Activated CD4-positive, alpha-beta memory T cell treated with anti-CD3 and anti-CD28 coated beads, Interleukin-2, amount 10 ng/mL, durations not matched to agents 7 days and 5 days (primary cell): ENCODE measurements around the gene MFSD1. TPM values are rescaled to one million over a fixed set of nuclear protein-coding genes. Genes with fewer than 3 reads are reported as not detected.
A peak's percentile ranks its signal among the peaks of the same experiment; 100 is the strongest.

ENCODE experiments used
- CTCF ChIA-PET: fragments of 350-600 bp; sonication (Branson Sonifier 250); formaldehyde crosslinking; loops from one replicate; lab custom pipeline; 2021; ENCODE audit warnings: antibody characterized with exemption, inconsistent platforms; lab: Charles Lee
- POLR2A ChIA-PET: fragments of 350-600 bp; sonication (Branson Sonifier 250); formaldehyde crosslinking; loops from one replicate; lab custom pipeline; 2021; ENCODE audit warnings: antibody characterized with exemption; lab: Charles Lee
- DNase-seq: peaks from one replicate; pipeline ENCODE4 v3.0.0-alpha.2; 2020
- H3K27ac Mint-ChIP-seq: one replicate; pipeline ENCODE4 v1.8.0; 2021; ENCODE audit warnings: mild to moderate bottlenecking, mixed read lengths
- H3K27me3 Mint-ChIP-seq: one replicate; pipeline ENCODE4 v1.8.0; 2021; ENCODE audit warnings: mixed read lengths
- H3K36me3 Mint-ChIP-seq: one replicate; pipeline ENCODE4 v1.8.0; 2021; ENCODE audit warnings: low read depth, mixed read lengths
- H3K4me1 Mint-ChIP-seq: one replicate; pipeline ENCODE4 v1.8.0; 2021; ENCODE audit warnings: mixed read lengths
- H3K4me3 Mint-ChIP-seq: one replicate; pipeline ENCODE4 v1.8.0; 2021; ENCODE audit warnings: mild to moderate bottlenecking, mixed read lengths
- H3K9me3 Mint-ChIP-seq: one replicate; pipeline ENCODE4 v1.8.0; 2021; ENCODE audit warnings: mixed read lengths
- total RNA-seq, 2 experiments: library from RNA; stranded (reverse); gene quantifications; one replicate each; pipeline ENCODE4 v1.2.3, GENCODE V29; 2021

MFSD1 gene
- 10 to 100 TPM; 26.9 to 27.4 TPM for total RNA-seq

DNA sequence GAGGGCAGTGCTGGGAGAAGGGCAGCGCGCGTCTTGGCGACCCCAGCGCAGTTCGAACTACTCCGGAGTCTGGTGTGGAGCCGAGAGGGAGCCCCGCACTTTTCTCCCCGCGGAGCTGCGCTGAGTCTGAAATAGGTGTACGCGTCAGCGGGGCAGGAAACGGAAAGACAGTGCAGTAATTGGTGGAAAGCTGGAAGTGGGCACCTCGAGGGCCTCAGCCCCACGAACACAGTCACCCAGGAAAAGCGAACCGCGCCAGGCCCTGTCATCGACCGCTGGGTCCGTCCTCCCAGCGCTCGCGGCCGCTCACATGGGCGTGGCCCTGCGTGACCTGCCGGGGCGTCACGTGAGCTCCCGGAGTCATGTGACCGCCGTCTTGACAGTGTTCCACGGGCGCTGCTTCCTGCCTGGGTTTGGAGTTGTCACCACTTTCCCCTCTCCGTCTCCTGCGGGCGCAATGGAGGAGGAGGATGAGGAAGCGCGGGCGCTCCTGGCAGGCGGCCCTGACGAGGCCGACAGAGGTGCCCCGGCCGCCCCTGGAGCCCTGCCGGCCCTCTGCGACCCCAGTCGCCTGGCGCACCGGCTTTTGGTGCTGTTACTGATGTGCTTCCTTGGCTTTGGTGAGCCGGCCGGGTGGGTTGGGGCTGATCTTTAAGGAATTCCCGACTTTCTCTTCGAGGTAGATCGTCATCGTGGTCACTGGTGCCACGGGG lies at the start of gene MFSD1:
Gene MFSD1 (plus strand): TSS at position 359 of the 713 bp plus-strand sequence. CDS start 99 bp downstream, at position 458.
- H3K36me3 Mint-ChIP-seq: peaks cover 6% of the 10 kb centered on the region
- H3K27ac Mint-ChIP-seq: peak within 1 kb of the TSS; percentile 80
- ChIA-PET POLR2A (interaction anchor here (0.7 to 2.2 kb wide), 16 partner anchors 9 to 1641 kb away, joined by 3 to 13 read pairs (median 4); partner anchors contain the start of genes CCNL1 and GFM1), CTCF (interaction anchor here (0.9 to 3.0 kb wide), 9 partner anchors 9 to 157 kb away, joined by 3 to 14 read pairs (median 4); partner anchors contain the start of genes GFM1 and LXN)
- DNase-seq: peak; percentile 94
- peak within 1 kb of the TSS; percentile 84 for H3K4me3 Mint-ChIP-seq
- no peaks in the 10 kb centered on the region for H3K9me3 Mint-ChIP-seq
- H3K27me3 Mint-ChIP-seq: peaks cover 4% of the 10 kb centered on the region
- peaks cover 25% of the 10 kb centered on the region for H3K4me1 Mint-ChIP-seq

DNA sequence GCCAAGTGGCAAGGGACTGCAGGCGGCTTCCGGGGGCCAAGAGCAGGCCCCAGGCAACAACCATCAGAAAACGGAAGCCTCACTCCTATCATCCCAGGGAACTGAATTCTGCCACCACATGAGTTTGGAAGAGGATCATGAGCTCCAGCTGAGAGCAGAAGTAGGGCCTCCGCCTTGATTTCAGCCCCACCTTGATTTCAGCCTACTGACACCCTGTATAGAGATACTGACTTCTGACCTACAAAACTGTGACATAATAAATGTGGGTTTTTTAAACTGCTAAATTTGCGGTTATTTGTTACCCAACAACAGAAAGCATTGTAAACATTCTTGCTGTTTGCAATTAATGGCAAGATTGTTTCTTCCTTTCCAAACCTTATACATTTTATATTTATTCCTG lies 48.0 kb upstream of the MFSD1 start:
- Mint-ChIP-seq H3K36me3 (no peaks in the 10 kb centered on the region), H3K9me3 (no peaks in the 10 kb centered on the region), H3K27ac (no peak overlapping the region), H3K4me1 (no peaks in the 10 kb centered on the region), H3K27me3 (no peaks in the 10 kb centered on the region), H3K4me3 (no peak overlapping the region)
- POLR2A ChIA-PET: no interaction called here
- CTCF ChIA-PET: interaction anchor here (1.4 to 1.6 kb wide), 2 partner anchors 27 to 36 kb away, joined by 3 to 5 read pairs; no protein-coding TSS in a partner anchor
- no peak for DNase-seq

GRCh38 chr3:158755421-158755820 lies 46.4 kb upstream of the MFSD1 start:
- no peak overlapping the region for H3K4me3 Mint-ChIP-seq
- ChIA-PET POLR2A (no interaction called here), CTCF (interaction anchor here (1.4 to 1.6 kb wide), 2 partner anchors 13 to 34 kb away, joined by 3 to 4 read pairs; no protein-coding TSS in a partner anchor)
- no peaks in the 10 kb centered on the region for H3K4me1 Mint-ChIP-seq
- H3K27ac Mint-ChIP-seq: no peak overlapping the region
- no peaks in the 10 kb centered on the region for H3K36me3 Mint-ChIP-seq
- H3K27me3 Mint-ChIP-seq: no peaks in the 10 kb centered on the region
- no peak for DNase-seq
- H3K9me3 Mint-ChIP-seq: no peaks in the 10 kb centered on the region

- Mint-ChIP-seq H3K4me1 (no peaks in the 10 kb centered on the region), H3K36me3 (no peaks in the 10 kb centered on the region), H3K27me3 (no peaks in the 10 kb centered on the region), H3K9me3 (no peaks in the 10 kb centered on the region), H3K27ac (no peak overlapping the region), H3K4me3 (no peak overlapping the region)
- POLR2A ChIA-PET: no interaction called here
- no peak for DNase-seq
- CTCF ChIA-PET: interaction anchor here (1.2 kb wide), 1 partner anchor 34 kb away, joined by 3 read pairs; no protein-coding TSS in a partner anchor
Measured at GRCh38 chr3:158761350-158761749, 40.5 kb upstream of the MFSD1 start.

DNA sequence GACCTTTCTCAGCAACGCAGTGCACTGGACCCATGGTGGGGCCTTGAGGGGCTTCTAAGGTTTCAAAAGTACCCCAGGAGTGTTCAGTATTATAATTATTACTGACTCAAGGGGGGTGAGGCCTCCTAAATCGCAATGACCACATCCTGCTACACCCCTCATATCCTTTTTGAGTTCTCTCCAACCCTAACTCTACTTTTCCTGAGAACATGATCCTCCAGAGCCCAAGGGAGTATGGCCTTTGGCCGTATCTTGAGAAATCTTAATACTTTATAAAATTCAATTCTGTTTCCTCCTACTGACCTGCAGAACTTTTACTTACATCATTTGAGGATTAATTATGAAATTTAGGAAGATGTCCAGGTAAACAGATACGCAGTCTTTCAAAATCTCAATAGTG lies 39.2 kb upstream of the MFSD1 start:
- Mint-ChIP-seq H3K36me3 (no peaks in the 10 kb centered on the region), H3K4me1 (no peaks in the 10 kb centered on the region), H3K27me3 (no peaks in the 10 kb centered on the region), H3K4me3 (no peak overlapping the region), H3K27ac (no peak overlapping the region), H3K9me3 (no peaks in the 10 kb centered on the region)
- CTCF ChIA-PET: no interaction called here
- POLR2A ChIA-PET: no interaction called here
- no peak for DNase-seq

DNA sequence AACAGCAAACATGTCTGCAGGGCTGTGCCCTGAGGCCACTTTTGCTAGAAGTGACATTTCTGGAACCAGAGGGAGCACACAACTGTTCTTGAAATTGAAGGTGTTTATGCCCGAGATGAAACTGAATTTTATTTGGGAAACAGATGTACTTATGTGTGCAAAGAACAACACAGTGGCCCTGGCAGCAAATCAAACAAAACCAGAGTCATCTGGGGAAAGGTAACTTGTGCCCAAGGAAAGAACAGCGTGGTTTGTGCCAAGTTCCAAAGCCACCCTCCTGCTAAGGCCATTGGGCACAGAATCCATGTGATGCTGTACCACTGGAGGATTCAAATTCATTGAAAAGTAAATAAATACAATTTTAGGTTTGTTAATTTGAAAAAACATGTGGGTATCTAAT lies 38.4 kb upstream of the MFSD1 start:
- no peak for DNase-seq
- Mint-ChIP-seq H3K27me3 (no peaks in the 10 kb centered on the region), H3K4me1 (no peaks in the 10 kb centered on the region), H3K4me3 (no peak overlapping the region), H3K27ac (no peak overlapping the region), H3K36me3 (no peaks in the 10 kb centered on the region), H3K9me3 (no peaks in the 10 kb centered on the region)
- POLR2A ChIA-PET: no interaction called here
- CTCF ChIA-PET: no interaction called here

- POLR2A ChIA-PET: no interaction called here
- no peaks in the 10 kb centered on the region for H3K4me1 Mint-ChIP-seq
- no peaks in the 10 kb centered on the region for H3K9me3 Mint-ChIP-seq
- no peaks in the 10 kb centered on the region for H3K36me3 Mint-ChIP-seq
- no peak overlapping the region for H3K27ac Mint-ChIP-seq
- no peak for DNase-seq
- no peaks in the 10 kb centered on the region for H3K27me3 Mint-ChIP-seq
- CTCF ChIA-PET: interaction anchor here (2.5 kb wide), 1 partner anchor 39 kb away, joined by 9 read pairs; no protein-coding TSS in a partner anchor
- no peak overlapping the region for H3K4me3 Mint-ChIP-seq
Measured at GRCh38 chr3:158765518-158766205, 36.2 kb upstream of the MFSD1 start.

GRCh38 chr3:158766364-158766763 lies 35.5 kb upstream of the MFSD1 start:
- Mint-ChIP-seq H3K4me3 (no peak overlapping the region), H3K4me1 (no peaks in the 10 kb centered on the region), H3K36me3 (no peaks in the 10 kb centered on the region), H3K27me3 (no peaks in the 10 kb centered on the region), H3K9me3 (no peaks in the 10 kb centered on the region), H3K27ac (no peak overlapping the region)
- no peak for DNase-seq
- ChIA-PET POLR2A (no interaction called here), CTCF (interaction anchor here (2.5 kb wide), 1 partner anchor 39 kb away, joined by 9 read pairs; no protein-coding TSS in a partner anchor)

GRCh38 chr3:158768361-158768787 lies 33.5 kb upstream of the MFSD1 start:
- no peak overlapping the region for H3K27ac Mint-ChIP-seq

GRCh38 chr3:158768881-158769543 lies 32.8 kb upstream of the MFSD1 start:
- H3K4me1 Mint-ChIP-seq: no peaks in the 10 kb centered on the region
- H3K9me3 Mint-ChIP-seq: no peaks in the 10 kb centered on the region
- CTCF ChIA-PET: no interaction called here
- POLR2A ChIA-PET: no interaction called here
- H3K36me3 Mint-ChIP-seq: no peaks in the 10 kb centered on the region
- H3K4me3 Mint-ChIP-seq: no peak overlapping the region
- no peak overlapping the region for H3K27ac Mint-ChIP-seq
- no peaks in the 10 kb centered on the region for H3K27me3 Mint-ChIP-seq
- DNase-seq: no peak

More at GRCh38 chr3:158768361-158768787, 33.5 kb upstream of the MFSD1 start:
- no peaks in the 10 kb centered on the region for H3K4me1 Mint-ChIP-seq
- no peaks in the 10 kb centered on the region for H3K36me3 Mint-ChIP-seq
- H3K27me3 Mint-ChIP-seq: no peaks in the 10 kb centered on the region
- H3K9me3 Mint-ChIP-seq: no peaks in the 10 kb centered on the region
- POLR2A ChIA-PET: no interaction called here
- CTCF ChIA-PET: no interaction called here
- no peak overlapping the region for H3K4me3 Mint-ChIP-seq
- no peak for DNase-seq

DNA sequence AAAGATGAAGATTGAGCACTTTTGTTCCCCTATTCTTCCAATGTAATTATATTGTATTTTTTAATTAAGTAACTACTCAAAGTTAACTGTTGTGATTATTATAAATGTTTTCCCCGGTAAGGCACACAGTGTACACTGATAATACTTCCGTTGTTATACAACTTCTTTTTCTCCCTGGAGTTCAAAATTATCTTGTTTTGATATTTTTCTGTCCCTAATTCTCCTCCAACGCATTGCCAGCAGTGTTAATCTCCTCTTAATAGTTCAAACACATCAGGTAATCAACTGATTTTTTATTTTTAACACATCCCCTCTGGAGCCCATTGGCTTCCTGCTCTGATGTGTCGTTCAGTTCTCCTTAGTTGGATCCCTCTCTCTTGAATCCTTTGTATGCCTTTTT lies 32.3 kb upstream of the MFSD1 start:
- no peaks in the 10 kb centered on the region for H3K36me3 Mint-ChIP-seq
- ChIA-PET CTCF (no interaction called here), POLR2A (no interaction called here)
- no peaks in the 10 kb centered on the region for H3K27me3 Mint-ChIP-seq
- H3K4me3 Mint-ChIP-seq: no peak overlapping the region
- DNase-seq: no peak
- no peaks in the 10 kb centered on the region for H3K9me3 Mint-ChIP-seq
- H3K4me1 Mint-ChIP-seq: no peaks in the 10 kb centered on the region
- H3K27ac Mint-ChIP-seq: no peak overlapping the region

GRCh38 chr3:158769952-158770740 lies 31.7 kb upstream of the MFSD1 start:
- H3K36me3 Mint-ChIP-seq: no peaks in the 10 kb centered on the region
- ChIA-PET POLR2A (no interaction called here), CTCF (no interaction called here)
- no peaks in the 10 kb centered on the region for H3K27me3 Mint-ChIP-seq
- H3K4me3 Mint-ChIP-seq: no peak overlapping the region
- no peak for DNase-seq
- H3K9me3 Mint-ChIP-seq: no peaks in the 10 kb centered on the region
- H3K27ac Mint-ChIP-seq: no peak overlapping the region
- no peaks in the 10 kb centered on the region for H3K4me1 Mint-ChIP-seq
